GM10847 (cell line): ENCODE data around the gene ADAMTS6.

Experiments used
- POLR2A ChIP-seq: IDR thresholded peaks from 2 replicates; pipeline ENCODE4 v1.6.1; 2011; ENCODE audit not compliant: insufficient read length; ENCODE audit errors: extremely low read depth

ADAMTS6 gene

DNA sequence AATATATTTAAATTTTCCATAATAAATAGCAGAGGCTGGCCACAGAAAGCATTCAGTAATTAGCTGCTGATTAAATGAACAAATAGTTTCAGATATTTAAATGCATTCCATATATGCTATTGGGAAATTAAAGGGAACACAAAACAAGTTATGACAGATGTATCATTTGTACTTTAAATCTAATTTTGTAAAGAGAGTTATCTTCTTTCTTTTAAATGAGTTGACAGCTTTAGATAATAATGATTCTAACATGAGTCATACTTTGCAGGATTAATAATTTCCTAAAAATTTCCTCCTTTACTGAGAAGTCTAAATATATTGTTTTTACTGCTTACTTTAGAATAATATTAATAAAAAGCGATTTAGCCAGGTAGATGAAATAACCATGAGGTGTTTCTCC, 320.1 kb downstream of the ADAMTS6 start:
- no peak for TF ChIP-seq POLR2A

DNA sequence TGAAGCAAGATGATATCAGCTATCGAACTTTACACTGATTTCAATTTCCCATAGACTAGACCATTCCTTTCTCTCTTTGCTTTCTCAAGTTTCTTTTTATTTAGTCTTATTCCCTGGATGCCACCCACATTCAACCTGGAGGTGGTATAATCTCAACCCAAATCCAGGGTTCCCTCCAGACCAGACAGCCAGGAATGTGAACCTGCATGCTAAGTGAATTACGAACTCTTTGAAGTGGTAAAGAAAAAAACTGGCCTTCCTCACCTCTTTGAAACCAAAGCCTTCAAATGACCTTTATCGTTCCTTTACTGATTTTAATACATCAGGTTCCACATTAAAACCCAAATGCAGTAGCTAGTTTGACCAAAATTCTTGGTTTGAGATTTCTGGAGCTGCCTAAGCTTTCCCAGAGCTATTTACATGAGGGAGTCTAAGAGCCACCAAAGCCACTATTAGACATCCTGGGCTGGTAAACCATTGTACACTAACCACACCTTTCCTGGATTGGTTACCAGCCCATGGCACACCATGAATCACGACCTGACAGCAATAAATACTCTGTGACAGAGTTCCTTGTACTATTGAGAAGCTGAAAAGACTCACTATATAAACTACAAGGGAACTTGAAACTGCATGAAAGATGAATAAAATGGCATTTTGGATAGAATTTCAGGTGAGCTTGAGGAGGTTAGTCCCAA, 323.7 kb downstream of the ADAMTS6 start:
- TF ChIP-seq POLR2A: no peak

DNA sequence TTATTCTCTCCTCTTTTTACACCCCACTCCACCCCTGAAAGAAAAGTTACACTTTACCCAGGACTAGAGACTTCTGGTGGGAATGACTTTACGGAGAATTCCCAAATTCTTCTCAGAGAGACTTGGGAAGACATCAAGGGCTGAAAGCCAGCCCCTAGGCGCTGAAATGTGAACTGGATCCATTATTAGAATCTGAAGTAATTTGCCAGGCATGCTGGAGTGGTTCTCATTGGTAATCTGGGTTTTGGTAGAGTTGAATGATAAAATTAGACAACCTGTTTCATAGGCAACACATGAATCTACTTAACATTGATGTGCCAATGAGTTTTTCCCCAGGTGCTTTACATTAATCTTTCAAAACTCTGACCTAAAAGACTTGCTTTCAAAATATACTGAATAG, 324.8 kb downstream of the ADAMTS6 start:
- TF ChIP-seq POLR2A: no peak

DNA sequence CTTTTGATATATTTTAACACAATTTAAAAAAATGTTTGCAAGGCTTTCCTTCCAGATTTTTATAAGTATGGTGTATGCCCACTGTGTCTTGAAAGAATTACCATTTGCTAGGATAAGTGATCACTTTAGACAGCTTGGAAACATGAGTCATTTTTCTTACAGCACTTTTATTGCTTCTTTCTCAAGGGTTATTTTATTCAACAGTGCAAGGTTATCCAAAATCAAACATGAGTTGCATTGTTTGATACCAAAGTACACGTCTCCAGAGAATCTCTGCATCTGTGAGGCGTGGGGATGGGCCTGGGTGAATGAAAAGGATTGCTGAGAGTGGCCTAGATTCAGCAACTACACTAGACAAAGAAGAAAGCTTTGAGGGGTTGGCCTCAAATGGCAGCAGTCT, 329.6 kb downstream of the ADAMTS6 start:
- no peak for TF ChIP-seq POLR2A

DNA sequence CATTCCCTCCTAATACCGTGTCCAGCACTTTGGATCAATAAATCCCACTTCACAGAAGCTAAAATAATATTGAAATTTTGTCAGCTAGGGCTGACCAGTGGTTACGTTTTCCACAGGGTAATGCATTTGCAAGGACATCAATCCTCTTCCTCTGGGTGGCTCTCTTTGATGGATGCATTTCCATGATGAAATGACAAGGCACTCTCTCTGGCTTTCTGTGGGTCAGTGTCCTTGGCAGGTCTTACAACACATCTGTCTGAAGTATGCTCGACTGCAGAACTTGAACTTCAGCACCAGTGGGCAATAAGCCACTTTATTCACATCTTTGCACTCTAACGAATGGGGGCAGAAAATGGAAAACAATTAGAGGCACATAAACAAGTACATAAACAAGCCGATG, 330.1 kb downstream of the ADAMTS6 start:
- TF ChIP-seq POLR2A: no peak

DNA sequence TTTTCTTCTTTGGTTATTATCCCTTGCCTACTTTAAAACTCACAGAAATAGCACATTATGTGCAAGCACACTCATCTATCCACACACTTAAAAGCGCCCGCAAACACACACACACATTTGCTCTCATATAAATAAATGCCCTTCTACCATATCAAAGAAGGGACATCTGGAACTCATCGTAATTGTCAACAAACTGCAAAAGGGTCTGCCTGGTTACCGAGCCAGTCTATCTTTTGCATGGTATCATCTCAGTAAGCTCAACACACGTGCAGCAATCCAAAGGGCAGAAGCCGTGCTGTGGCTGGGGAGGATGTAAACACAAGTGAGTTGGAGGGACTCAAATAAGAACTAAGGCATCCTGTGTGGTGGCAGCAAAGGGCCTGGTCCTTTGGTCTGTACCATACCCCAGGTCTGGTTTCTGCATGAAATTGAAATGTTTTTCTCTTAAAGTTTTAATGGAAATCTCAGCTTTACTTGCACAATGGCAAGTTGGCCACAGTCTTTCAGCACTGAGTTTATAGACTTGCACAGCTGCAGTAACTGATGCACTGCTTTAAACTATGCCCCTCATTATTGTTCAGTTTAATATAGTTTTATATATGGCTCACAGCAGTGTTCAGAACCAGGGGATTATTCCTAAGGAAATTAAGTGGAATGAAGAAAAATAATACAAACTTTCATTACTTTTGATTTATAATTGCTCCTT, 331.0 kb downstream of the ADAMTS6 start:
- no peak for TF ChIP-seq POLR2A

DNA sequence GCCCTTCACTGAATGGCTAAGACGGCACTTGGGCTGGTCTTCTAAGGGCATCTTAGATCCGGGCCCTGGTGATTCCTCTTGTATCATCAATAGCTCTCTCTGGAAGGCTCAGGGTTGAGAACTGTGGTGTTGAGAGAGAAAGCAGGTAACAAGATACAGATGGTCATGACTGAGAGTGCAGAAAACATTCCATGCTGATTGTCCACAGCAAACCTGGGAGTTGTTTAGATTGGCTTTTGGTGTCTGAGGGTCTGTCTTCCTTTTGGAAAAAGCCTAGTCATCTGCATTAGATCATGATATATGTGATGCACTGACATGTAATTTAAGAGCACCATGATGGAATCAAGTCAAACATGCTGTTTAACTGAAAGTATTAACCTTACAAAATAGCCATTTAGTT, 331.9 kb downstream of the ADAMTS6 start:
- no peak for TF ChIP-seq POLR2A

DNA sequence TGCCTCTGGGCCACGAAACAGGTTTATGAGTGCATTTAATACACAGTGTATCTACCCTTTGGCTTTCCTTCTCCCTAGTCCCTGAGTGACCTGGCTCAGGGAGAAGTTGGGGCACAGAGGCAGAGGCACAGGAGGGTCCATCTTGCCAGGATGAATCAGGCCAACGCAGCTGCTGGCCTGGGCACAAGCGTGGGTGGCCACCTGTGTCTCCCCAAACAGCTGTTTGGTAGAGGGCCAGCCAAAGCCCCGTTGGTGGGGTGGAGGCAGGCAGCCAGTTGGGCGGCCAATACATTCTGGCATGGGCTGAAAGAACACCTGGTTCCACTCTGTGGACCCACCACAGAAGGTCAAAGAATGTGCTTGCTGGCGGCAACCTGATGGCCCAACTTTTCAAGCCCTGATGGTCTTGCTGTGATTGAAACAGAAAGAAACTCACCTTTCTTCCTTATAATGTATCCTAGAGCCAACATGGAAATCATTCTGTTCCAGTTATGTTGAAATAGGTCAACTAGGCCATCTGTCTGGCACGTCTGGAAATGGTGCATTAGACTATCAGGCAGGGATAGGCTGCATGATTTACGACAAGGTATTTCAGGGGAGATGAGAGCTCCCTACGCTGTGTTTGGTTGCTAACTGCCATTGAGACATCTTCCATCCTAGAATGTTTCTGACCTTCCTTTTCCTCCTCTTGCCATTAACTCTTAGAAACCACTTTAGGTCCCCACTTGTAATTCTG, 337.4 kb downstream of the ADAMTS6 start:
- TF ChIP-seq POLR2A: no peak

DNA sequence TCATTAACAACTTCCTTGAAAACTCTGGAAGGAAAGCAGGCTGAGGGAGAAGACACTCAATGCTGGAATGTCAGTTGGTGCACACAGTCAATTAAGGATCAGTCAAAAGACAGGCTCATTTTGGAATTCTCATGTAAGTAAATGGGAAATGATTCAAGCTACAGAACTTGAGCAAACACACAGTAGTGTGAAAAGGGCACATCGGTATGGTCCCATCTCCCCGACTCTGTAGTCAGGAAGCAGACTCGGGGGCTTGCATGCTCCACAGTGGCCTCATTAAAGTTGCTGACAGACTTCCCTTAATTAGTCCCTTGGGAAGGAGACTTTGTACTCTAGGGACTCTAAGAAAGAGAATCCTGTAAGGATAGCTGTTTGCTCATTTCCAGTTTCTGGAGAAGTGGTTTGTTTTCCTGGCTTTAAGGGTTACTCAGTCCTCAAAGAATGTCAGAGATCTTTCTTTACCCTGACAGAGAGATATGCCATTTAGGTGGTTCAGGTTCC, 339.2 kb downstream of the ADAMTS6 start:
- TF ChIP-seq POLR2A: no peak

DNA sequence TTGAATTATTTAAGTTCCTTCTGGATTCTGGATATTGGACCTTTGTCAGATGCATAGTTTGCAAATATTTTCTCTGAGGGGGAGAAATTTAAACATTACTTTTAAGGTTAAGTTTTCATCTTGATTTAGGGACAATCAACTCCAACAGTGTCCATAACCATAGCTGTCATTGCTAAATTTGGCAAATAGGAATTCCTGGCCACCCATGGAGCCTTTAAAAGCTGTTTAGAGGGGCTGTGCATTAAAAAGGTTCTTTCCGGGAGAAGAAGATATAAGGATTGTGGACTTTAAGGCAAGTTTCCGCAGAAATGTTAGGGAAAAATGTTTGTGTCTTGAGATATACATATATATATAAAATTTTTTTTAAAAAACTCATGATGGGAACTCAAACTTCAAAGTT, 339.7 kb downstream of the ADAMTS6 start:
- no peak for TF ChIP-seq POLR2A

DNA sequence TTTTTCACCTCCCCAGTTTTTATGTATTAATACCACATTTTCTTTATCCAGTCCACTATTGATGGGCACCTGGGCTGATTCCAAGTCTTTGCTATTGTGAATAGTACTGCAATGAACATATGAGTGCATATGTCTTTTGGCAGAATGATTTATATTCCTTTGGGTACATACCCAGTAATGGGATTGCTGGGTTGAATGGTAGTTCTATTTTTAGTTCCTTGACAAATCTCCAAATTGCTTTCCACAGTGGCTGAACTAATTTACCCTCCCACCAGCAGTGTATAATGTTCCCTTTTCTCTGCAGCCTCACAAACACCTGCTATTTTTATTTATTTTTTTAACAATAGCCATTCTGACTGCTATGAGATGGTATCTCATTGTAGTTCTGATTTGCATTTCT, 340.2 kb downstream of the ADAMTS6 start:
- no peak for TF ChIP-seq POLR2A

DNA sequence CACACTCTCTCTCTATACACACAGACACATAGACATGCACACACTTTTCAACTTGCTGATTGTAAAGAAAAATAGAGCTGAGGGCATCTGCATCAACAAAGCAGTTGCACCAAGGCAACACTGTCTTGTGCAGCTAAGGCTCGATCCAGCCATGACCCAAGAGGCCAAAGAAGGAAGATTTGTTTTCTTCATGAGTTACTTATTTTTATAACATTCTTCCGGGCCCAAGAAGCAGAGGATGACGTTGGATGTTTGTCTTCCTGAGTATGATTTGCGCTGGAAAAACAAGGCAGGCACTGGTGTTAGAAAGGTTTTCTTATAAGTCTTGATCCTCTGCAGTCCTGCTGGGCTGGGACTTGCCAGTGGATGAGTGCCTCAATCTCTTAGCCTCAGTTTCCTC, 344.1 kb downstream of the ADAMTS6 start:
- no peak for TF ChIP-seq POLR2A

DNA sequence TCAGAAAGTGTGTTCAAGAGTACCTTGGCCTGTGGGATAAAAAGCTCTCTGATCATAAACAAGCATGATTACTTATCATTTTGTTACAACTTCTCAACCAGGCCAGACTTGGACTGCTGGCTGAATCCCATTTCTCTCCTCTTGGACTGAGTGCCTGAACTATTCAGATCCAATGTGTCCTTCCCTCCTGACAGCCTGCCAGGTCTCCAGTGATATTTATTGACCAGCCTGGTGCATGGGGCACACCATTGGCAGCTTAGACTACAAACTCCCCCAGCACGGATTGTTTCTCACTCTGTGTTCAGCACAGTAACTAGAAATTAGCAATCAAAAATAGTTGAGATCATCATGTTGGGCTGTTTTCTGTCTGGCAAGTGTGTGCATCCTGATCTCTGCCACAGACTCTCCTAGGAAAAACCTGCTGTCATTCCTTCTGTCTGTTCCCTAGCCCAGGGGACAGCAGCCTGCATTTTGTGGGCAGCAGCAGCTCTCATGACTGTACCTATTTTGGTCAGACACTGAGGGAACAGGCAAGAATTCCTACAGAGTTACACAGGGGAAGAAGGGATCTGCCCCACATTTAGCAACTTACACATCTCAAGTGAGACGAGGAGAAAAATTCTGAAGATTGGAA, 348.1 kb downstream of the ADAMTS6 start:
- TF ChIP-seq POLR2A: no peak

DNA sequence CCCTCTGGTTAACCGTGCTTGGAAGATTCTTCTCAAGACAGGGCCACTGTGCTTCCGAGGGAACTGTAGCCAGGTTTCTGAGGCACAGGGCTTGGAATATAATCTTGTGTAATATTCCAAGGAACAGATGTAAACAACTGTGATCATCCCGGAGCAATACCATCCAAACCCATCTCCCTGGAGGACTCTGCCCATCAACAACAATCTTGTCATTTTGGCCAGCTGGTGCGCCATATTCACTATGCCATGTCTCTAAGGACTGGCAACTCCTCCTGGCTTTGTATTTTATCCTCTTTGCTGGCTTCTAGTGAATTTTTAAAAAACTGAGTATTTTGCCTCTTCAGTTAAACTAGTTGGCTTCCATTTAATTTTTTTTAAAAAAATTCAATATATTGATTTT, 349.3 kb downstream of the ADAMTS6 start:
- no peak for TF ChIP-seq POLR2A

DNA sequence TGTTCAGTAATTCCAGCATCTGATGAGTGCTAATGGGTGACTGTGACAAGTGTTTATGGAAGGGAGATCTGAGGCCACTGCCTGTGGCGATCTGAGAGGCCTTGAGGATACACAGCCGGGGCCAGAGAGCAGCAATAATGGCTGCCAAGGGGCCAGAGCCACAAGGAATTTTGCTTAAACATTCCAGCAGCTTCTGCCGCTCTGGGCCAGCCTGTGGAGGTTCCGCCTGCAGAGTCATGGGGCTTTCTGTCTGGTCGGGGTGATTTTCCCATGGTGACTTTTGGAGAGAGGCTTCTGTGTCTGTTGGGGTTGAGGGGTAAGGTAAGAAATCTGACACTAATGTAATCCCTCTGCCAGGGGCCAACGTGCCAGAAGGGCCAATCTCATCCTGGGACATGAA, 353.5 kb downstream of the ADAMTS6 start:
- no peak for TF ChIP-seq POLR2A
